GM12878 (cell line): ENCODE data around the gene TPPP3. TPM values are rescaled to one million over a fixed set of nuclear protein-coding genes. Genes with fewer than 3 reads are reported as not detected.

Experiments used
- ATAC-seq: fragments of 200-7000 bp; cut with Tn5 transposase; 3 replicates; pipeline ENCODE4 v1.9.1; 2020; ENCODE audit warnings: mild to moderate bottlenecking, moderate library complexity
- BruUV-seq: library from RNA; stranded (reverse); fragments of 400-500 nt; replicated peaks from 2 replicates; lab custom pipeline; 2021; lab: Mats Ljungman, UMichigan
- CTCF ChIA-PET: fragments of 300-600 bp; sonication (Branson Sonifier 250); formaldehyde crosslinking; extraction: SDS; loops from one replicate; lab custom pipeline; 2021; ENCODE audit warnings: inconsistent platforms; lab: Yijun Ruan, JAX
- POLR2A ChIA-PET: fragments of 350-600 bp; formaldehyde crosslinking; extraction: SDS; loops from one replicate; lab custom pipeline; 2021; ENCODE audit warnings: inconsistent platforms; lab: Charles Lee
- RAD21 ChIA-PET: fragments of 300-600 bp; sonication (Branson Sonifier 250); formaldehyde crosslinking; loops from one replicate; lab custom pipeline; 2023; ENCODE audit warnings: antibody characterized with exemption; ENCODE audit not compliant: unreplicated experiment; lab: Charles Lee
- SMC1A ChIA-PET: fragments of 300-600 bp; sonication (Branson Sonifier 250); formaldehyde crosslinking; loops from one replicate; lab custom pipeline; 2023; ENCODE audit not compliant: unreplicated experiment, uncharacterized antibody; lab: Charles Lee
- DNase-seq: peaks from one replicate; pipeline ENCODE4 v3.0.0-alpha.2; 2011; ENCODE audit warnings: low read depth, low spot score
- FAIRE-seq: peaks from 3 replicates; lab custom pipeline; 2011; peaks lifted over from hg19 to GRCh38; lab: Jason Lieb, UNC
- H2AFZ ChIP-seq: 2 replicates; pipeline ENCODE4 v1.6.0; 2011; ENCODE audit warnings: low read depth, low read length, control low read depth; ENCODE audit not compliant: control insufficient read depth
- H3K27ac ChIP-seq: 2 replicates; pipeline ENCODE4 v1.5.1; 2011; ENCODE audit warnings: control low read depth; ENCODE audit not compliant: control insufficient read depth, insufficient read depth
- H3K27me3 ChIP-seq, 2 experiments: replicated peaks in 1 of 2; 2 replicates each; pipeline versions ENCODE4 v1.6.0 to v1.6.1; 2011; ENCODE audit warnings: low read length in 1 of 2; ENCODE audit not compliant: control insufficient read depth in 2 of 2, insufficient read depth in 2 of 2
- H3K36me3 ChIP-seq, 2 experiments: 2 replicates each; pipeline ENCODE4 v1.5.1; 2011; ENCODE audit warnings: low read length in 1 of 2; ENCODE audit not compliant: control insufficient read depth in 2 of 2, insufficient read depth in 2 of 2
- H3K4me1 ChIP-seq: 2 replicates; pipeline ENCODE4 v1.6.1; 2011; ENCODE audit warnings: mild to moderate bottlenecking, low read length, moderate library complexity, mixed read lengths; ENCODE audit not compliant: control insufficient read depth, insufficient read depth
- H3K4me2 ChIP-seq: 2 replicates; pipeline ENCODE4 v1.6.0; 2011; ENCODE audit warnings: control low read depth; ENCODE audit not compliant: control insufficient read depth, insufficient read depth
- H3K4me3 ChIP-seq: fragments of 200-600 bp; sonication (generic); 2 replicates; pipeline ENCODE4 v1.5.1; 2016
- H3K79me2 ChIP-seq: 2 replicates; pipeline ENCODE4 v1.6.0; 2011; ENCODE audit warnings: low read length; ENCODE audit not compliant: control insufficient read depth, insufficient read depth
- H3K9ac ChIP-seq: 2 replicates; pipeline ENCODE4 v1.8.0; 2011; ENCODE audit warnings: low read length, control low read depth, mixed read lengths; ENCODE audit not compliant: control insufficient read depth, insufficient read depth
- H3K9me3 ChIP-seq: replicated peaks from 3 replicates; pipeline ENCODE4 v1.5.1; 2011; ENCODE audit warnings: mild to moderate bottlenecking, low read length; ENCODE audit not compliant: control insufficient read depth, insufficient read depth
- H4K20me1 ChIP-seq: 2 replicates; pipeline ENCODE4 v1.6.0; 2011; ENCODE audit not compliant: control insufficient read depth, insufficient read depth
- BHLHE40 ChIP-seq, 2 experiments: fragments of 450-650 bp in 1 of 2; IDR thresholded peaks; 2 replicates each; pipeline ENCODE4 v1.6.1; 2011 to 2017; ENCODE audit warnings: low read depth in 2 of 2, borderline replicate concordance in 1 of 2, improper control_type of control experiment in 1 of 2, low read length in 1 of 2, mild to moderate bottlenecking in 1 of 2
- DPF2 ChIP-seq: fragments of 450-650 bp; IDR thresholded peaks from 2 replicates; pipeline ENCODE4 v1.6.1; 2017; ENCODE audit warnings: mild to moderate bottlenecking
- GATAD2B ChIP-seq: fragments of 450-650 bp; conservative IDR thresholded peaks from 2 replicates; pipeline ENCODE4 v1.6.1; 2017; ENCODE audit warnings: low read depth, mild to moderate bottlenecking, moderate library complexity
- MEF2A ChIP-seq: IDR thresholded peaks from 2 replicates; pipeline ENCODE4 v1.6.1; 2011; ENCODE audit warnings: low read depth, mild to moderate bottlenecking, low read length, moderate library complexity; ENCODE audit not compliant: insufficient read depth
- MTA3 ChIP-seq: IDR thresholded peaks from 2 replicates; pipeline ENCODE4 v1.6.1; 2012; ENCODE audit warnings: low read length, inconsistent platforms, borderline replicate concordance
- POLR2AphosphoS5 ChIP-seq: IDR thresholded peaks from 2 replicates; pipeline ENCODE4 v1.6.1; 2011; ENCODE audit warnings: mild to moderate bottlenecking, low read length, inconsistent platforms
- RAD21 ChIP-seq: IDR thresholded peaks from 2 replicates; pipeline ENCODE4 v1.6.1; 2011; ENCODE audit warnings: mild to moderate bottlenecking, low read depth, low read length, moderate library complexity; ENCODE audit not compliant: insufficient read depth
- SMC3 ChIP-seq: IDR thresholded peaks from 2 replicates; pipeline ENCODE4 v1.6.1; 2011; ENCODE audit warnings: low read length, improper control_type of control experiment, borderline replicate concordance
- SRF ChIP-seq, 2 experiments: IDR thresholded peaks; 2 replicates each; pipeline ENCODE4 v1.6.1; 2011; ENCODE audit warnings: low read depth in 2 of 2, low read length in 2 of 2, mild to moderate bottlenecking in 1 of 2, moderate library complexity in 1 of 2
- TCF3 ChIP-seq: IDR thresholded peaks from 2 replicates; pipeline ENCODE4 v1.6.1; 2012; ENCODE audit warnings: low read depth, mild to moderate bottlenecking, low read length, borderline replicate concordance; ENCODE audit not compliant: insufficient read depth
- TCF7 ChIP-seq: IDR thresholded peaks from 2 replicates; pipeline ENCODE4 v1.6.1; 2014; ENCODE audit warnings: antibody characterized with exemption, borderline replicate concordance
- WGBS: methylation state at CpG from one replicate; pipeline ENCODE4 v1.1.6; 2016; ENCODE audit warnings: low lambda C conversion rate; ENCODE audit not compliant: insufficient replicate concordance, insufficient coverage; ENCODE audit errors: missing lambda C conversion rate; 5-methylcytosine and 5-hydroxymethylcytosine counted together
- in situ Hi-C: fragments of 300-500 bp; cut with MboI; formaldehyde crosslinking; loops from 9 replicates; pipeline ENCODE4 v1.14.3; 2018; ENCODE audit warnings: mixed read lengths
- intact Hi-C: fragments of 100-400 bp; cut with micrococcal nuclease; formaldehyde crosslinking; loops from one replicate; pipeline ENCODE4 v1.14.2; 2022; ENCODE audit not compliant: unreplicated experiment
- polyA plus RNA-seq, 11 experiments: library from polyadenylated mRNA; depleted of rRNA in 4 of 11; unstranded in 6 of 11; stranded (reverse) in 5 of 11; fragments of >200 nt; fragmentation: Nextera tagmentation in 4 of 11; fragmentation: Illumina TruSeq in 1 of 11; extraction: Ambion mirVana in 4 of 11; extraction: Trizol in 1 of 11; gene quantifications; 1 replicate in 1 of 11; 2 replicates in 10 of 11; pipeline versions ENCODE4 v1.2.1 to v1.2.3, GENCODE V29; 2011 to 2016; ENCODE audit warnings: inconsistent platforms in 2 of 11, missing spikeins in 2 of 11, low read depth in 1 of 11
- total RNA-seq, 4 experiments: library from RNA; depleted of rRNA in 3 of 4; stranded (reverse); fragments of >200 nt in 3 of 4; fragmentation: Illumina TruSeq in 1 of 4; extraction: Trizol in 1 of 4; gene quantifications; 2 replicates each; pipeline versions ENCODE4 v1.2.1 to v1.2.3, GENCODE V29; 2013 to 2021
- TF ChIP-seq, protein P1 (sequence below): fragments of 450-650 bp; IDR thresholded peaks from 2 replicates; pipeline ENCODE4 v1.6.1; 2017; ENCODE audit warnings: low read depth, mild to moderate bottlenecking, moderate library complexity
- TF ChIP-seq, protein P2 (sequence below): IDR thresholded peaks from 2 replicates; pipeline ENCODE4 v1.6.1; 2011; ENCODE audit warnings: mild to moderate bottlenecking, low read depth, low read length, moderate library complexity; ENCODE audit not compliant: insufficient replicate concordance
- TF ChIP-seq, protein P3 (sequence below): IDR thresholded peaks from 2 replicates; pipeline ENCODE4 v1.6.1; 2011; ENCODE audit warnings: low read depth, mild to moderate bottlenecking, low read length, moderate library complexity, borderline replicate concordance; ENCODE audit errors: extremely low read depth

TPPP3 gene
- total and polyA plus RNA-seq, 10 of the 15 experiments (the other 5 are each of a cell fraction or from before 2014, with no cell fraction given): 0.14 TPM; not detected in 9

GRCh38 chr16:67417333-67418061 is 24.2 kb upstream of the TPPP3 start (continued):
- TF ChIP-seq MTA3 (no peak), MEF2A (no peak), TCF7 (no peak)
- TF ChIP-seq, protein P1, sequence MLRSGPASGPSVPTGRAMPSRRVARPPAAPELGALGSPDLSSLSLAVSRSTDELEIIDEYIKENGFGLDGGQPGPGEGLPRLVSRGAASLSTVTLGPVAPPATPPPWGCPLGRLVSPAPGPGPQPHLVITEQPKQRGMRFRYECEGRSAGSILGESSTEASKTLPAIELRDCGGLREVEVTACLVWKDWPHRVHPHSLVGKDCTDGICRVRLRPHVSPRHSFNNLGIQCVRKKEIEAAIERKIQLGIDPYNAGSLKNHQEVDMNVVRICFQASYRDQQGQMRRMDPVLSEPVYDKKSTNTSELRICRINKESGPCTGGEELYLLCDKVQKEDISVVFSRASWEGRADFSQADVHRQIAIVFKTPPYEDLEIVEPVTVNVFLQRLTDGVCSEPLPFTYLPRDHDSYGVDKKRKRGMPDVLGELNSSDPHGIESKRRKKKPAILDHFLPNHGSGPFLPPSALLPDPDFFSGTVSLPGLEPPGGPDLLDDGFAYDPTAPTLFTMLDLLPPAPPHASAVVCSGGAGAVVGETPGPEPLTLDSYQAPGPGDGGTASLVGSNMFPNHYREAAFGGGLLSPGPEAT: no peak

GRCh38 chr16:67415872-67416793 is 22.8 kb upstream of the TPPP3 start, which contains the start of gene ZDHHC1:
ZDHHC1 (minus strand) TSS chr16:67416477; CDS start chr16:67407775, 8,702 bp downstream.
- SMC1A ChIA-PET: interaction anchor here (1.0 to 2.3 kb wide), 3 partner anchors 10 to 68 kb away, joined by 3 to 5 read pairs (median 3); no protein-coding TSS in a partner anchor
- 7% methylated on average over 56 of the region's 73 CpGs for WGBS
- TF ChIP-seq POLR2AphosphoS5: no peak
- peak in 1 of 2 experiments; percentile 10; a peak in 1 of 4 replicates for TF ChIP-seq BHLHE40 (IDR thresholded peaks at IDR 0.05; ENCODE audit: borderline replicate concordance in 1 of 2, low read depth in 2 of 2, low read length in 1 of 2)
- peak; percentile 45; the same call in 1 of the 2 replicates for TF ChIP-seq DPF2
- TF ChIP-seq, protein P2, sequence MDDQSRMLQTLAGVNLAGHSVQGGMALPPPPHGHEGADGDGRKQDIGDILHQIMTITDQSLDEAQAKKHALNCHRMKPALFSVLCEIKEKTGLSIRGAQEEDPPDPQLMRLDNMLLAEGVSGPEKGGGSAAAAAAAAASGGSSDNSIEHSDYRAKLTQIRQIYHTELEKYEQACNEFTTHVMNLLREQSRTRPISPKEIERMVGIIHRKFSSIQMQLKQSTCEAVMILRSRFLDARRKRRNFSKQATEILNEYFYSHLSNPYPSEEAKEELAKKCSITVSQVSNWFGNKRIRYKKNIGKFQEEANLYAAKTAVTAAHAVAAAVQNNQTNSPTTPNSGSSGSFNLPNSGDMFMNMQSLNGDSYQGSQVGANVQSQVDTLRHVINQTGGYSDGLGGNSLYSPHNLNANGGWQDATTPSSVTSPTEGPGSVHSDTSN: no peak
- TF ChIP-seq SMC3: peak; percentile 24; the same call in 1 of the 2 replicates
- TF ChIP-seq, protein P3, sequence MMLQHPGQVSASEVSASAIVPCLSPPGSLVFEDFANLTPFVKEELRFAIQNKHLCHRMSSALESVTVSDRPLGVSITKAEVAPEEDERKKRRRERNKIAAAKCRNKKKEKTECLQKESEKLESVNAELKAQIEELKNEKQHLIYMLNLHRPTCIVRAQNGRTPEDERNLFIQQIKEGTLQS: no peak
- peak; percentile 41 for TF ChIP-seq RAD21
- peak; percentile 75; the same call in 1 of the 2 replicates for TF ChIP-seq GATAD2B
- peak; percentile 51 to 61; a peak in 2 of 4 replicates for TF ChIP-seq SRF (IDR thresholded peaks at IDR 0.05; ENCODE audit: low read depth in 2 of 2, low read length in 2 of 2)
- 0 out of 2 replicates have a peak, but pooled peaks have one; percentile 10 for TF ChIP-seq TCF3

More at GRCh38 chr16:67415872-67416793, 22.8 kb upstream of the TPPP3 start, which contains the start of gene ZDHHC1:
- CTCF ChIA-PET: interaction anchor here (0.5 to 1.3 kb wide), 7 partner anchors 9 to 258 kb away, joined by 3 to 5 read pairs (median 3); partner anchors contain the start of gene TMEM208
- no TSS peak for BruUV-seq
- peak within 1 kb of the TSS; percentile 68; the same call in 1 of the 2 replicates for H3K4me3 ChIP-seq
- H3K36me3 ChIP-seq: no peaks in the 10 kb centered on the region
- H3K9ac ChIP-seq: peak within 1 kb of the TSS; percentile 58; the same call in 1 of the 2 replicates
- FAIRE-seq (no peak), DNase-seq (no peak), ATAC-seq (peak; percentile 92)
- peaks cover 7% of the 10 kb centered on the region; the same call in 1 of the 2 replicates for H3K4me1 ChIP-seq
- in situ Hi-C loops: loop anchor here (25.0 kb wide), 1 partner anchor 429 kb away; the partner anchor contains the start of gene CES4A
- H3K4me2 ChIP-seq: peak within 1 kb of the TSS; percentile 87
- POLR2A ChIA-PET: no interaction called here
- intact Hi-C loops: no loop called here
- H3K79me2 ChIP-seq: no peaks in the 10 kb centered on the region
- peak within 1 kb of the TSS; percentile 86 for H2AFZ ChIP-seq
- H3K9me3 ChIP-seq: no peaks in the 10 kb centered on the region
- RAD21 ChIA-PET: no interaction called here
- H3K27me3 ChIP-seq: peaks cover 2 to 4% of the 10 kb centered on the region in 2 experiments; a peak in 3 of 4 replicates
- H4K20me1 ChIP-seq: 0 out of 2 replicates have a peak, but pooled peaks cover 2% of the 10 kb centered on the region
- no peak within 1 kb of the TSS for H3K27ac ChIP-seq
